GM23338 (cell line): ENCODE results near the gene LNX2.

Experiments
- CREB1 ChIP-seq: fragments of 250-450 bp; sonication (Bioruptor Pico); IDR thresholded peaks from 2 replicates; pipeline ENCODE4 v1.5.0; 2020; ENCODE audit warnings: low read depth, mild to moderate bottlenecking, moderate library complexity
- ETS1 ChIP-seq: IDR thresholded peaks from 2 replicates; pipeline ENCODE4 v1.6.1; 2016; ENCODE audit warnings: antibody characterized with exemption
- EZH2 ChIP-seq: fragments of 200-600 bp; sonication (generic); IDR thresholded peaks from one replicate; pipeline ENCODE4 v1.8.0; 2017; ENCODE audit warnings: antibody characterized with exemption, mild to moderate bottlenecking, low read depth; ENCODE audit not compliant: unreplicated experiment
- EZH2phosphoT487 ChIP-seq: fragments of 200-600 bp; sonication (generic); IDR thresholded peaks from one replicate; pipeline ENCODE4 v1.8.1; 2018; ENCODE audit warnings: antibody characterized with exemption; ENCODE audit not compliant: unreplicated experiment
- JUNB ChIP-seq: IDR thresholded peaks from one replicate; pipeline ENCODE4 v1.6.1; 2016; ENCODE audit warnings: antibody characterized with exemption; ENCODE audit not compliant: unreplicated experiment
- POLR2AphosphoS5 ChIP-seq: IDR thresholded peaks from 2 replicates; pipeline ENCODE4 v1.6.1; 2016; ENCODE audit warnings: antibody characterized with exemption, low read depth
- STAT1 ChIP-seq: IDR thresholded peaks from one replicate; pipeline ENCODE4 v1.6.1; 2016; ENCODE audit warnings: antibody characterized with exemption; ENCODE audit not compliant: unreplicated experiment
- ZNF331 ChIP-seq: fragments of 250-450 bp; sonication (Bioruptor Pico); IDR thresholded peaks from 2 replicates; pipeline ENCODE4 v1.5.0; 2020; ENCODE audit warnings: low read depth, mild to moderate bottlenecking, moderate library complexity
- TF ChIP-seq, protein P1 (sequence below), 2 experiments: fragments of 200-600 bp in 1 of 2; sonication (generic) in 1 of 2; conservative IDR thresholded peaks; 2 replicates each; pipeline versions ENCODE4 v1.5.1 to v1.6.1; 2016 to 2017; ENCODE audit warnings: antibody characterized with exemption in 2 of 2, low read depth in 2 of 2, mild to moderate bottlenecking in 2 of 2, moderate library complexity in 1 of 2
- TF ChIP-seq, protein P2 (sequence below): IDR thresholded peaks from one replicate; pipeline ENCODE4 v1.6.1; 2018; ENCODE audit warnings: antibody characterized with exemption; ENCODE audit not compliant: unreplicated experiment

DNA sequence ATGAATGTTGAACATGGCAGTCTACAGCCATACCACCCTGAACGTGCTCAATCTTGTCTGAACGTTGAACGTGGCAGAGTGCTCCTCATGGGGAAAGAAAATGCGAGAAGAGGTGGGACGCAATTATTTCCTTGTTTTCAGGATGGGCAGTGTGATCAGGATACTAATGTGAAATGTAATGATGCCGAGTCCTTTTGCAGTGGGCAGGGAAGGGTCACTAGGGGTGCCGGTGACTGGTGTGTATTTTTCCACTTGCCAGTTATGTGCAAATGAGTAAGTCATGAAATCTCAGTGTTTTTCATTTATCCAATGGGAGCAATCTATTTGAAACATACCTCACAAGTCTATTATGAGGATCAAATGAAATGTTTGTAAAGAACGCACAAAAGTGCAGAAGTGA lies 84.8 kb downstream of the LNX2 start:
- TF ChIP-seq, protein P1, sequence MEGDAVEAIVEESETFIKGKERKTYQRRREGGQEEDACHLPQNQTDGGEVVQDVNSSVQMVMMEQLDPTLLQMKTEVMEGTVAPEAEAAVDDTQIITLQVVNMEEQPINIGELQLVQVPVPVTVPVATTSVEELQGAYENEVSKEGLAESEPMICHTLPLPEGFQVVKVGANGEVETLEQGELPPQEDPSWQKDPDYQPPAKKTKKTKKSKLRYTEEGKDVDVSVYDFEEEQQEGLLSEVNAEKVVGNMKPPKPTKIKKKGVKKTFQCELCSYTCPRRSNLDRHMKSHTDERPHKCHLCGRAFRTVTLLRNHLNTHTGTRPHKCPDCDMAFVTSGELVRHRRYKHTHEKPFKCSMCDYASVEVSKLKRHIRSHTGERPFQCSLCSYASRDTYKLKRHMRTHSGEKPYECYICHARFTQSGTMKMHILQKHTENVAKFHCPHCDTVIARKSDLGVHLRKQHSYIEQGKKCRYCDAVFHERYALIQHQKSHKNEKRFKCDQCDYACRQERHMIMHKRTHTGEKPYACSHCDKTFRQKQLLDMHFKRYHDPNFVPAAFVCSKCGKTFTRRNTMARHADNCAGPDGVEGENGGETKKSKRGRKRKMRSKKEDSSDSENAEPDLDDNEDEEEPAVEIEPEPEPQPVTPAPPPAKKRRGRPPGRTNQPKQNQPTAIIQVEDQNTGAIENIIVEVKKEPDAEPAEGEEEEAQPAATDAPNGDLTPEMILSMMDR (conservative IDR thresholded peaks at IDR 0.05; ENCODE audit: low read depth in 2 of 2) = no peak
- TF ChIP-seq, protein P2, sequence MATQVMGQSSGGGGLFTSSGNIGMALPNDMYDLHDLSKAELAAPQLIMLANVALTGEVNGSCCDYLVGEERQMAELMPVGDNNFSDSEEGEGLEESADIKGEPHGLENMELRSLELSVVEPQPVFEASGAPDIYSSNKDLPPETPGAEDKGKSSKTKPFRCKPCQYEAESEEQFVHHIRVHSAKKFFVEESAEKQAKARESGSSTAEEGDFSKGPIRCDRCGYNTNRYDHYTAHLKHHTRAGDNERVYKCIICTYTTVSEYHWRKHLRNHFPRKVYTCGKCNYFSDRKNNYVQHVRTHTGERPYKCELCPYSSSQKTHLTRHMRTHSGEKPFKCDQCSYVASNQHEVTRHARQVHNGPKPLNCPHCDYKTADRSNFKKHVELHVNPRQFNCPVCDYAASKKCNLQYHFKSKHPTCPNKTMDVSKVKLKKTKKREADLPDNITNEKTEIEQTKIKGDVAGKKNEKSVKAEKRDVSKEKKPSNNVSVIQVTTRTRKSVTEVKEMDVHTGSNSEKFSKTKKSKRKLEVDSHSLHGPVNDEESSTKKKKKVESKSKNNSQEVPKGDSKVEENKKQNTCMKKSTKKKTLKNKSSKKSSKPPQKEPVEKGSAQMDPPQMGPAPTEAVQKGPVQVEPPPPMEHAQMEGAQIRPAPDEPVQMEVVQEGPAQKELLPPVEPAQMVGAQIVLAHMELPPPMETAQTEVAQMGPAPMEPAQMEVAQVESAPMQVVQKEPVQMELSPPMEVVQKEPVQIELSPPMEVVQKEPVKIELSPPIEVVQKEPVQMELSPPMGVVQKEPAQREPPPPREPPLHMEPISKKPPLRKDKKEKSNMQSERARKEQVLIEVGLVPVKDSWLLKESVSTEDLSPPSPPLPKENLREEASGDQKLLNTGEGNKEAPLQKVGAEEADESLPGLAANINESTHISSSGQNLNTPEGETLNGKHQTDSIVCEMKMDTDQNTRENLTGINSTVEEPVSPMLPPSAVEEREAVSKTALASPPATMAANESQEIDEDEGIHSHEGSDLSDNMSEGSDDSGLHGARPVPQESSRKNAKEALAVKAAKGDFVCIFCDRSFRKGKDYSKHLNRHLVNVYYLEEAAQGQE = no peak
- TF ChIP-seq POLR2AphosphoS5 = no peak
- TF ChIP-seq EZH2phosphoT487 = no peak
- TF ChIP-seq ETS1 = no peak
- no peak for TF ChIP-seq JUNB
- TF ChIP-seq EZH2 = no peak
- TF ChIP-seq ZNF331 (CRISPR knock-in tag) = no peak
- TF ChIP-seq CREB1 (CRISPR knock-in tag) = no peak
- no peak for TF ChIP-seq STAT1
